Measurements from ENCODE around the gene CT55. TPM values are rescaled to one million over a fixed set of nuclear protein-coding genes. Genes with fewer than 3 reads are reported as not detected.
"Not testable (repeated sequence)": the region's sequence is repeated elsewhere in the genome, so short reads cannot be mapped to it uniquely, and the experiment has no call there.

CT55 gene
- total RNA-seq, 3 donors from 2014 or later, result not detected

DNA sequence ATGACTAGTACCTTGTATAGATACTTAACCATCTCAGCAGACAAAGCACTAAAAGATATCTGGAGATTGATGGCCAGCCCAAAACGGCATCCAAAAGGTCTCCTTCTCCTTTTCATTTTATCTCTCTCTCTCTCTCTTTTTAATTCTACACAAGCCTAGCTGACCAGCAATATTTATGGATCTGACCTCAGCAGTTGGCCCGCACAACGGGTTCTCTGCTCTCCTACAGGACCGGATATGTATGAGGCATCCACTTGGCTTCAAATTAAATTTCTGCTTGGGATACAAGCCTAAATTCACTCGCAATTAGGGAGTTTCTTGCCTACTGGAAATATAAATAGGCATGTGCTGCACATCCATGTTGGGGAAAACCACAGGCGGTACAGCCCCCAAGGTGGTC, 22.5 kb upstream of the CT55 start:
- TF ChIP-seq, protein P1, sequence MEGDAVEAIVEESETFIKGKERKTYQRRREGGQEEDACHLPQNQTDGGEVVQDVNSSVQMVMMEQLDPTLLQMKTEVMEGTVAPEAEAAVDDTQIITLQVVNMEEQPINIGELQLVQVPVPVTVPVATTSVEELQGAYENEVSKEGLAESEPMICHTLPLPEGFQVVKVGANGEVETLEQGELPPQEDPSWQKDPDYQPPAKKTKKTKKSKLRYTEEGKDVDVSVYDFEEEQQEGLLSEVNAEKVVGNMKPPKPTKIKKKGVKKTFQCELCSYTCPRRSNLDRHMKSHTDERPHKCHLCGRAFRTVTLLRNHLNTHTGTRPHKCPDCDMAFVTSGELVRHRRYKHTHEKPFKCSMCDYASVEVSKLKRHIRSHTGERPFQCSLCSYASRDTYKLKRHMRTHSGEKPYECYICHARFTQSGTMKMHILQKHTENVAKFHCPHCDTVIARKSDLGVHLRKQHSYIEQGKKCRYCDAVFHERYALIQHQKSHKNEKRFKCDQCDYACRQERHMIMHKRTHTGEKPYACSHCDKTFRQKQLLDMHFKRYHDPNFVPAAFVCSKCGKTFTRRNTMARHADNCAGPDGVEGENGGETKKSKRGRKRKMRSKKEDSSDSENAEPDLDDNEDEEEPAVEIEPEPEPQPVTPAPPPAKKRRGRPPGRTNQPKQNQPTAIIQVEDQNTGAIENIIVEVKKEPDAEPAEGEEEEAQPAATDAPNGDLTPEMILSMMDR (IDR thresholded peaks at IDR 0.05), result no peak
- TF ChIP-seq POLR2AphosphoS5 (IDR thresholded peaks at IDR 0.05), result no peak
- TF ChIP-seq POLR2A (IDR thresholded peaks at IDR 0.05), result no peak

DNA sequence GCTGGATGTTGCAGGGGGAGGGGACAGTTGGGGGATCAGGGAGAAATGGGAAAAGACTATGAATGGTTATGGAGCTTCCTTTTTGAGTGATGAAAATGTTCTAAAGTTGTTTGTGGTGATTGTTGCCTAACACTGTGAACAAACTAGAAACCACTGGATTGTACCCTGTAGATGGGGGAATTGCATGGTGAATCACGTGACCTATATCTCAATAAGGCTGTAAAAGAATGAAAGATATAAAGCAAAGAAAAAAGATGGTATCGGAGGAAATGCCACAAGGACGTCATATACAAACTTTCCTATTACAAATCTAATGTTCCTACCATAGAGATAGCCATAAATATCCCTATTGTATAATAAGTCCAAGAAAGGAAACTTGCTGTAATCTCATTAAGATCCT, 20.6 kb upstream of the CT55 start:
- peaks cover 0 to 9% of the 10 kb centered on the region in 2 donors for H3K27me3 ChIP-seq
- H3K27ac ChIP-seq, result no peak overlapping the region
- H3K4me1 ChIP-seq, result no peaks in the 10 kb centered on the region
- intact Hi-C loops (cut with DNase I; ENCODE audit: low total_unique reads), result no loop called here
- TF ChIP-seq, protein P1 (IDR thresholded peaks at IDR 0.05), result no peak
- TF ChIP-seq POLR2AphosphoS5 (IDR thresholded peaks at IDR 0.05) (no peak), POLR2A (IDR thresholded peaks at IDR 0.05) (no peak)
- no peak for DNase-seq (ENCODE audit: low spot score in 2 of 2)
- peaks cover 0 to 3% of the 10 kb centered on the region in 2 donors for H3K9me3 ChIP-seq
- no peaks in the 10 kb centered on the region for H3K36me3 ChIP-seq
- H3K4me3 ChIP-seq, result no peak overlapping the region

More for the DNA sequence above, 22.5 kb upstream of the CT55 start:
- DNase-seq (ENCODE audit: low spot score in 2 of 2), result no peak
- peaks cover 0 to 11% of the 10 kb centered on the region in 2 donors for H3K27me3 ChIP-seq
- no peaks in the 10 kb centered on the region for H3K4me1 ChIP-seq
- no peaks in the 10 kb centered on the region for H3K36me3 ChIP-seq
- no peak overlapping the region for H3K4me3 ChIP-seq
- intact Hi-C loops (cut with DNase I; ENCODE audit: low total_unique reads), result no loop called here
- no peak overlapping the region for H3K27ac ChIP-seq
- peaks cover 0 to 3% of the 10 kb centered on the region in 2 donors for H3K9me3 ChIP-seq

DNA sequence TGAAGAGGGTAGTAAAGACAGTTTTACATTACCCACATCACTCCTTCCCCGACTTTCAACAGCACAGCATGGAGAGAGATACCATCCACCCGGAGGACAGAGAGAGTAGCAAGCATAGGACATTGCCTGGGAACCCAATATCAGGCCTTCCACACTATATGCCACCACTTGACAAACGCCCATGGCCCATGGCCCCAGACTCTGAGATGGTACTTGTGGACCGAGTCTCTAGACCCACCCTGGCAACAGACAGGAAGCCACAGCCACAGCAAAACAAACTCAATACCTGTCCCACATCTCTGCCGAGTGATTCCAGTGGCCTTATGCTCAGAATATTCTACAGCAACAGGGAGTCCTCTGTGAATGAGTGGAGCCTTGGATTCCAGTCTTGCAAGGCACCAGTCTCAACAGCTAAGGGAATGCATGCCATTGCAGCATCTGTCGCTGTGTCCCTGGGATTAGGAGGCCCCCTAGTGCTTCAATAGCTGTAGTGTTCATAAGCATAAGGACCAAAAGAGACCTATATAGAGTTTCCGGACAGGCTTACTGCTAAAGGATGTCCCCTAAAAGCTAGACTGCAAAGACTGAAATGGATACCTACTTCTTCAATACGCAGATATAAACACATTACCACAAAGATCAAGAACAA, 14.7 kb upstream of the CT55 start:
- Histone ChIP-seq H3K9me3 (no peaks in the 10 kb centered on the region), H3K36me3 (no peaks in the 10 kb centered on the region), H3K27me3 (peaks cover 0 to 14% of the 10 kb centered on the region in 2 donors), H3K4me1 (no peaks in the 10 kb centered on the region), H3K4me3 (no peak overlapping the region), H3K27ac (no peak overlapping the region)
- TF ChIP-seq, protein P1 (IDR thresholded peaks at IDR 0.05), result peak in 1 of 3 donors; percentile 25
- no peak for TF ChIP-seq POLR2A (IDR thresholded peaks at IDR 0.05)
- intact Hi-C loops (cut with DNase I; ENCODE audit: low total_unique reads), result no loop called here
- DNase-seq (ENCODE audit: low spot score in 2 of 2), result no peak

DNA sequence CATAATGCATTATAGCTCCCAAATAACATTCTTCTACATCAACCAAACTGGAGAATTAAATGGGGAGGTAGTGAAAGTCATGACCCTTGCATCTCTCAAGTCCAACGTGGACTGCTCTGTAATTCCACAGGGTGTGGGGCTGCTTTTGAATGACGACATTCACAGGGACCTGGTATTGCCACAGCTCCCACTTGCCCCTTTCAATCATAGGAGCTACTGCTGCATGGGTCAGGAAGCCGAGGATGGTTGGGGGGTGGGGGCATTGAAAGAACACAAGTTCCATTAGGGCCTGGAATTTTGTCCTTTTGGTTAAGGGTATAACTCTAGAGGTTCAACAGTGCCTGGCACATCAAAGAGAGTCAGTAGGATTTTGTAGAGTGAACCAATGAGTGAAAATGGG, 7.4 kb upstream of the CT55 start:
- Histone ChIP-seq H3K27ac (no peak overlapping the region), H3K4me3 (no peak overlapping the region), H3K9me3 (no peaks in the 10 kb centered on the region), H3K27me3 (peaks cover 0 to 18% of the 10 kb centered on the region in 2 donors), H3K36me3 (no peaks in the 10 kb centered on the region), H3K4me1 (no peaks in the 10 kb centered on the region)
- no peak for TF ChIP-seq POLR2A (IDR thresholded peaks at IDR 0.05)
- no peak for TF ChIP-seq POLR2AphosphoS5 (IDR thresholded peaks at IDR 0.05)
- TF ChIP-seq, protein P1 (IDR thresholded peaks at IDR 0.05), result no peak
- intact Hi-C loops (cut with DNase I; ENCODE audit: low total_unique reads), result no loop called here
- DNase-seq (ENCODE audit: low spot score in 2 of 2), result no peak

DNA sequence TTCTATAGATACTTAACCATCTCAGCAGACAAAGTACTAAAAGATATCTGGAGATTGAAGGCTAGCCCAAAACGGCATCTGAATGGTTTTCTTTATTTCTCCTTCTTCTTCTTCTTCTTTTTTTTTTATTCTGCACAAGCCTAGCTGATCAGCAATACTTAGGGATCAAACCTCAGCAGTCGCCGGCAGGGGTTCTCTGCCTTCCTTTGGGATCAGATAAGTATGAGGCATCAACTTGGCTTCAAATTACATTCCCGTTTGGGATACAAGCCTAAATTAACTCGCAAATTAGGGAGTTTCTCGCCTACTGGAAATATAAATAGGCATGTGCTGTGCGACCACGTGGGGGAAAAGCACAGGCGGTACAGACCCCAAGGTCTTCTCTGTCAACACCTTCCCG, 730 bp downstream of the CT55 start:
- Histone ChIP-seq H3K4me3 (no peak overlapping the region), H3K36me3 (no peaks in the 10 kb centered on the region), H3K27me3 (peaks cover 0 to 19% of the 10 kb centered on the region in 2 donors), H3K27ac (no peak overlapping the region), H3K4me1 (no peaks in the 10 kb centered on the region), H3K9me3 (no peaks in the 10 kb centered on the region)
- intact Hi-C loops (cut with DNase I; ENCODE audit: low total_unique reads), result no loop called here
- no peak for DNase-seq (ENCODE audit: low spot score in 2 of 2)
- TF ChIP-seq POLR2AphosphoS5 (IDR thresholded peaks at IDR 0.05) (no peak), POLR2A (IDR thresholded peaks at IDR 0.05) (no peak)
- TF ChIP-seq, protein P1 (IDR thresholded peaks at IDR 0.05), result no peak

DNA sequence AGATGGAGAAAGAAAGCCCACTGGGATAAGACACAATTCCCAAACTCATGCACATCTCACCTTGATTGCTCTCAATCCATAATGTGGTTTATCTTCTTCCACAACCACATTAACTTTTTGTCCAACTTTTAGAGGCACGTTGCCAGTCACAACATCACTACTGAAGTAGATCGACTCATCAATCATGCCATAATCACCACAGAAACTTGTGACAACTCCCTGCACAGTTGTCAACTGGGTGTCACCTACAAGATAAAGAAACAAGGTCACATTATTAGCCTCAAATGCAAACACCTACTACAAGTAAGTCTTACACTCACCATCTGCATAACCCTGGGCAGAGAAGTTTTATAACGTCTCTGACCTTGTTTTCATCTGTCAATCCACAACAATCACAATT, 1.7 kb downstream of the CT55 start:
- DNase-seq (ENCODE audit: low spot score in 2 of 2); H3K4me1 ChIP-seq; intact Hi-C loops (cut with DNase I; ENCODE audit: low total_unique reads); H3K4me3 ChIP-seq; H3K36me3 ChIP-seq; H3K27ac ChIP-seq; H3K9me3 ChIP-seq: not testable (repeated sequence)
- H3K27me3 ChIP-seq, result peaks cover 0 to 19% of the 10 kb centered on the region in 2 donors

Measured in breast epithelium (tissue), 4 donors.